GM18519 (cell line): ENCODE results near the gene NUB1.
A peak's percentile ranks its signal among the peaks of the same experiment; 100 is the strongest.

Experiments used
- ATAC-seq: cut with Tn5 transposase; IDR thresholded peaks from one replicate; pipeline ENCODE4 v1.9.1; 2021; ENCODE audit warnings: mild to moderate bottlenecking, moderate library complexity; ENCODE audit not compliant: unreplicated experiment, low FRiP score

The NUB1 gene

DNA sequence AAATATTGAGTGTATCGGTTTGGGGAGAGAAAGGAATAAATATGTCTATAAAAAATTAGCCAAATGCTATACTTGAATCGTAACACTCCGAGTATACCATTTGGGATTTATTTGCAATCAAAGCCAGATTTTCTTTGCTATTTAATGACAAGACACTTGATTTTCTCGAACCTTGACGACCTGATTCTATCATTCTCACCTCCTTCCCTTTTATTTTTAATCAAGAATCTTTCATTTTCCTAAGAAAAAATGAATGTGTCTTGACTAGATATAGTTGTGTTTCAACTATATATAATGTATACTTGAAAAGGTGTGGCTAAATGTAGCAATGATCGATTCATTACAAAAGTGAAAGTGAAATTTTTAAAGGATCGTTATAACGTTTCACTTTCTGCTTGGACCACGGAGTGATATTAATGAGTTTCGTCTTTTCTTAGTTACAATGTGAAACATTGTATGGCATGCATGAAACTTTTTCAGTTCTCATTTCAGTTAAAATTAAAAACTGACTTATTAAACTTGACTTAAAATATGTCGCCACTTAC, 562 bp downstream of the NUB1 start:
- peak; percentile 48 for ATAC-seq

DNA sequence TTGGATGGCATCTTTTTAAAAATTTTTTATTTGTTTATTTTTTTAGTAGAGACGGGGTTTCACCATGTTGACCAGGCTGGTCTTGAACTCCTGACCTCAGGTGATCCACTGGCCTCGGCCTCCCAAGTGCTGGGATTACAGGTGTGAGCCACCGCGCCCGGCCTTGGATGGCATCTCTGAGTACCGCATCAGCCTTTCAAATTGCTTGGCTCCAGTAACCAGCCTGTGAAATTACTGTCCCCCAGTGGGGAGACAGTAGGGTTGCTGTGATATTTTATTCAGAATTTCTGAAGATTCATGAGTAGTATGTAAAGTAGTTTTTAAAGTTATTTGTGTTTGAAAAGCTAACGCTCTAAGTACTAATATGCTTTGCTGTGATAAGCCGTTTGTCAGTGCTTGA, 1.2 kb downstream of the NUB1 start:
- no peak for ATAC-seq

DNA sequence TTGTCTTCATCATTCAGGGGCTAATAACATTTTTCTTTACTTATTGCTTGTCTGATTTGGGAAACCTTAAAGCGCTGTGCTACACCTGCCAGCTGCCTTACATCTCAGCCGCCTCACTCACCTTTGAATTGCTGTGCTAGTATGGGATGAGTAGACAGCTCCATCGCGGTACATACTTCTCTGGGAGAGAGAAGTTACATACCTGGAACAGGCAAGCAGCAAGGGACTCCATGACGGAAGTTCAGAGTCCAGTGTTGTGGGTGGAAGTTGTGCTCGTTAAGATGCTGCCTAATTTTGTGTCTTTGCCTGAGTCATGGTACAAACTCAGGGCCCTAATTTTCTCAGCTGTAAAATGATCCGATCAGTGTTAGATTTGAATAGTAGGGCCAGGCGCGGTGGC, 1.9 kb downstream of the NUB1 start:
- ATAC-seq, result no peak

GRCh38 chr7:151345576-151346469, 4.2 kb downstream of the NUB1 start:
- no peak for ATAC-seq

- no peak for ATAC-seq
Observed at GRCh38 chr7:151346470-151346769, 4.8 kb downstream of the NUB1 start.

DNA sequence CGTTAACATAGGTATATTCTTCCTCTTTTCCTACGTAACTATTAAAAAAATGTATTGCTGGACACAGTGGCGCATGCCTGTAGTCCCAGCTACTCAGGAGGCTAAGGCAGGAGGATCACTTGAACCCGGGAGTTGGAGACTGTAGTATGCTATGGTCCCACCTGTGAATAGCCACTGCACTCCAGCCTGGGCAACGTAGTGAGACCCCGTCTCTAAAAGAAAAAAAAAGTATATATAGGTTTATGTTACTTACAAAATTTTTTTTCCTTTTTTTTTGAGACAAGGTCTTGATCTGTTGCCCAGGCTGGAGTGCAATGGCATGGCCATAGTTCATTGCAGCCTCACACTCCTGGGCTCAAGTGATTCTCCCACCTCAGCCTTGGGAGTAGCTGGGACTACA, 5.6 kb downstream of the NUB1 start:
- ATAC-seq, result no peak

DNA sequence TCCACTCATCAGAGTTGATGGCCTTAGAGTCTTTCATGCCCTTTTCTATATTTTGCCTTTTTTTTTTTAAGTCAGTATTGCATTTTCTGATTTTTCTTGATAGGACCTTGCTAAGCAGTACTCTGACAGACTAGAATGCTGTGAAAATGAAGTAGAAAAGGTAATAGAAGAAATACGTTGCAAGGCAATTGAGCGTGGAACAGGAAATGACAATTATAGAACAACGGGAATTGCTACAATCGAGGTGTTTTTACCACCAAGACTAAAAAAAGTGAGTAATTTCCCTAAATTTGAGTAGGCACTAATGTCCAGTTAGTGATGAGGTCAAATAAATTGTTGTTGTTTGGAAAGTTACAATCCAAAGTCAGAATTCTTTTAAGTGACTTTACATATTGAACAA, 7.4 kb downstream of the NUB1 start:
- ATAC-seq, result no peak

- ATAC-seq, result peak; percentile 10
Observed at GRCh38 chr7:151349507-151349853, 7.9 kb downstream of the NUB1 start.

DNA sequence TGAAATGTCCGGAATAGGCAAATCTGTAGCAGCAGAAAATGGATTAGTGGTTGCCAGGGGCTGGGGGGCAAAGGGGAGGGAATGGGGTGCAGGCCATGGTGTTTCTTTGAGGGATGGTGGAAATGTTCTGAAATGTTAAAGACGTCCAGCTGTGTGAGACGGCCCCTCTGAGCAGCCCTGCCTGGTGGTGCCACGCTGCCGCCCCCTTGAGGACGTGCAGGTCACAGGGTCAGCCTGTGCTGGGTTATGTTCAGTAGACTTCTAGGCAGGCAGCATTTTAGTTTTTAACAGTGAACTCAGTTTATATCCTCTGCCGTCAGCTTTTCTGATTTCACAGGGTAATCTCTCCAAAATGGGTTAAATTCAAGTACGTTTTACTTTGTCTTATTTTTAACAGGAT, 9.4 kb downstream of the NUB1 start:
- ATAC-seq, result no peak

GRCh38 chr7:151351967-151352366, 10.4 kb downstream of the NUB1 start:
- ATAC-seq, result no peak

DNA sequence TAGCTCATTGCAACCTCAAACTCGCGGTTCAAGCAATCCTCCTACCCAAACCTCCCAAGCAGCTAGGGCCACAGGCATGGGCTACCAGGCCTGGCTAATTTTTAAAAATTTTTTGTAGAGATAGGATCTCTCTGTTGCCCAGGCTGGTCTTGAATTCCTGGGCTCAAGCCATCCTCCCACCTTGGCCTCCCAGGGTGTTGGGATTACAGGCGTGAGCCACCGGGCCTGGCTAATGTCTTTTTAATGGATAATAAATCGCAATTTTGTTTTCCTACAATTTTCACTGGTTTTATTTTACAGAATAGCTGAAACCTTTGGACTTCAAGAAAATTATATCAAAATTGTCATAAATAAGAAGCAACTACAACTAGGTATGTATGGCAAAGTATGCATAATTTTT, 10.9 kb downstream of the NUB1 start:
- ATAC-seq, result no peak

DNA sequence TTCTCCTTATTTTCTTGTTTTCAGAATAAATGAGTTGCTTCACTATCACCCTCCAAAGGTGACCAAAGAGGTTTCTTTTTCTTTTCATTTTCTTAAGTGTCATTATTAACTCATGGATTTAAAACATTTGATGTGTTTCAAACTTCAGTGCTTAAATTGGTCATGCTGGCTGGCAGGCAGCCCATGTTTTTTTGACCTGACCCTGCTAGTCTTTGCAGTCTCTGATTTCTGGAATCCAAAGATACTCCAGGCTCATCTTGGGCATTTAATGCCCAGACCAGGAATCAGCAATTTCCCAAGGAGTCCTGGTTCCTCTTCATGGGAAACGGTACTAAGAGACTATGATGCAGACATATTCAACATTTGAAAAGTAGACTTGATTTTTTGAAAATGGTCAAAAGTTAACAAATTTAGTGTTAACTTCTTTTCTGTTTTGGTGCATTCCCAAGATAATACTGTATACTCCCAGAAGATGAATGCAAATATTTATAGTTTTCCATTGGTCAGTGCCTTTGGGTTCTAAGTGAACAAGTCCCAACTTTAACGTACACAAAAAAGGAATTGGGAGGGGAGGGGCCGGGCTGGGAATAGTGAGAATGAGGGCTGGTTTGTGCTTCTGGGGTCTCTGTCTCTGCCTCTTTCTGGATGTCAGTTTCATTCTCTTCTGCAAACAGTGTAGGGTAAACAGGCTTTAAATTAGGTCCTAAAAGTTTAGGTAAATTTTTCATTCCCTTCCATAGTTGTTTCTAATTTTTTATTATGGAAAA, 19.8 kb downstream of the NUB1 start:
- ATAC-seq, result no peak

- no peak for ATAC-seq
Observed at GRCh38 chr7:151363182-151363581, 21.6 kb downstream of the NUB1 start.

GRCh38 chr7:151366166-151366879, 24.7 kb downstream of the NUB1 start:
- ATAC-seq, result no peak

DNA sequence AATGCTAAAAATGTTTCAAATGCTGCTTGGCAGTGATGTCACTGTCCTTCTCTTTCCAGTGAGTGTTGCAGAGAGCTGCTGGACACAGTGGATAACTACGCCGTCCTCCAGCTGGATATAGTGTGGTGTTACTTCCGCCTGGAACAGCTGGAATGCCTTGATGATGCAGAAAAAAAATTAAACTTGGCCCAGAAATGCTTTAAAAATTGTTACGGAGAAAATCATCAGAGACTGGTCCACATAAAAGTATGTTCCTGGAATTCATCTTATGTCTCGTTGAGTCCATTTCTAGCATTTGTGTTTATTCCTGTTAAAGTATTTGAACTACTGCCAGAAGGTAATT, 25.2 kb downstream of the NUB1 start:
- ATAC-seq, result no peak

GRCh38 chr7:151367284-151367683, 25.7 kb downstream of the NUB1 start:
- no peak for ATAC-seq

DNA sequence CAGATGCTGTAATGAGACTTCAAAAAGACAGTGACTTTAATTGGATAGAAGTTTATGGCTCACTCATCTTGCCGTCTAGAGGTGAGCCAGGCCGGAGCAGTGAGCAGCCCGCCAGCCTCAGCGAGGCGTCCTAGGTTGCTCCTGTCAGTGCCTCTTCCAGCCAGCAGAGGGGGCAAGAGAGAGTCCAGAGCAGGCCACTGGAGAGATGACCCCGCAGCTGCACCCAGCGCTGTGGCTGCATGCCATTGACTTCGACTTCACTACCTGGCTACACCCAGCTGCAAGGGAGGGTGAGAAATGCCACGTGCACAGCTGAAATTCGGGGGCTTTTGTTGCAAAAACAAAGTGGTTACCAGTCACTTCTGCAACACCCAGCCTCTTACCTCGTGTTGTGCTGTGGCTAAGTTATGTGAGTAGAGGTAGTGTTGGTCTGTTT, 26.5 kb downstream of the NUB1 start:
- ATAC-seq, result peak; percentile 79

DNA sequence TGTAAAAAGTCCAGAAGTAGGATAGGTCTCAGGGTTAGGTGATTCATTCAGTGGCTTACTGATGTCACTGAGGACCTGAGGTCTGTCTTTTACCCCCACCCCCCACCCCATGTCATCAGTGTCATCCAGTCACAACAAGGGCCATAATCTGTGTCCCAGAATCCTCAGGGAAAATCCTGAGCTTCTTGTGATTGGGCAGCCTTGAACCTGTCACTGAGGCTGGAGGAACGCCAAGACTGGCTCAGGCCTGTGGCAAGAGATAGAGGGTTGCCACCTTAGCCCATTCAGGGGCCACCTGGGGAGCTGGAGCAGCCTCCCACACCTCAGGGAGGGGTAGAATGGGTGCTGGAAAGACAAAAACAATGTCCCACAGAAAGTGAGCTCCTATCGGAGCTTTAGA, 29.7 kb downstream of the NUB1 start:
- ATAC-seq, result no peak

DNA sequence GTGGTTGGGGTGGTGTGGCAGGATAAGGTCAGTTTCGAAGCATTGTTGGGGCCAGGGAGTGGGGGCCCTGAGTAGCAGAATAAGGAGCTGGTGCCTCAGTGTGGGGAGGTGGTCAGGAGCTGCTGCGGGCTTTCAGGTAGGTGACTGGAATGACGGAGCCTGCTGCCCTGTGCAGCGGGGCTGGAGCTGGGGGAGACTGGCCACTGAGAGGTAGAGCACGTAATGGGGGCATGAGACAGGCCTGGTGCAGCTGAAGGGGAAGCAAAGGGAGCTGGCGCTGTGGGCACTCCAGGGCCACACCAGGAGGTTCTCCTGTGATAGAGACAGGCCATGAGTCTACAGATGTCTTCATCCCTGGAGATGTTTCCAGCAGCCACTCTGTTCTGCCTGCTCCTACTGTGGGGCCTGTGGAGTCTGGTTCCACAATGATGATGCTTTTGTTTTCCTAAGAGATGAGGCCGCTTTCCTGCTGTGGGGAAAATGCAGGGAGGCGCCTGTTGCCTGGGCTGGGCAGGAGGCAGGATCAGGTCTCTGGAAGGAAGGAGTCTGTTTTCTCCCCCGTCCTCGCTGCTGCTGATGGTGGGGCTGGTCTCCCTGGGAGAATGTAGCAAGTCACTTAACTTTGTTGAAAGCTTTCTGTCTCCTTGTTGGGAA, 31.1 kb downstream of the NUB1 start:
- ATAC-seq, result no peak

- ATAC-seq, result no peak
Observed at GRCh38 chr7:151373599-151373998, 32.0 kb downstream of the NUB1 start.

DNA sequence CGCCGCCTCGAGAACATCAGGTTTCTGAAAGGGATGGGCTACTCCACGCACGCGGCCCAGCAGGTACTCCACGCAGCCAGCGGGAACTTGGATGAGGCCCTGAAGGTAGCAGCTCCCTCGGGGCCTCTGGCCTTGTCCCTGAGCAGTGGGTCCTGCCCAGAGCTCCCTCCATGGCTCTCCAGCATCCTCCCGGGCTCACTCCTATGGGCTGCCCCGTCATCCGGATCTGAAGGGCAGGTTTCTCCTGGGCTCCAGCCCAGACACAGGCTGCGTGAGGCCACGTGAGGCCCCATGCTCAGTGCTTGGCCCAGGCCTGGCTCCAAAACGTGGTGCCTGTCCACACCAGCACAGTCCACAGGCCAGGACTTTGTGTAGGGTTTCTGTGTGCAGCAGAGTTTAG, 32.5 kb downstream of the NUB1 start:
- ATAC-seq, result no peak
